PC-9 (cell line): Measurements from ENCODE around the gene DLK1. TPM values are rescaled to one million over a fixed set of nuclear protein-coding genes. Genes with fewer than 3 reads are reported as not detected.

Source experiments
- BruUV-seq: library from RNA; stranded (reverse); fragments of 400-500 nt; replicated peaks from 2 replicates; lab custom pipeline; 2021; lab: Mats Ljungman, UMichigan
- CTCF ChIA-PET: fragments of 300-600 bp; sonication (Branson Sonifier 250); formaldehyde crosslinking; loops from one replicate; lab custom pipeline; 2022; ENCODE audit warnings: antibody characterized with exemption; lab: Charles Lee
- POLR2A ChIA-PET: fragments of 300-600 bp; sonication (Branson Sonifier 250); formaldehyde crosslinking; loops from one replicate; lab custom pipeline; 2022; ENCODE audit warnings: antibody characterized with exemption; ENCODE audit not compliant: unreplicated experiment; lab: Charles Lee
- DNase-seq, 2 experiments: peaks; one replicate each; pipeline versions ENCODE4 v3.0.0 to v3.0.0-alpha.2; 2015 to 2022; ENCODE audit warnings: mixed read lengths in 1 of 2
- H2AFZ ChIP-seq: fragments of 200-600 bp; sonication (generic); 2 replicates; pipeline ENCODE4 v1.8.1; 2017; ENCODE audit warnings: antibody characterized with exemption
- H3F3A ChIP-seq: fragments of 200-600 bp; sonication (generic); 2 replicates; pipeline ENCODE4 v1.8.1; 2017; ENCODE audit warnings: antibody characterized with exemption, mild to moderate bottlenecking, low read depth; ENCODE audit not compliant: insufficient read depth
- H3K27ac ChIP-seq: fragments of 200-600 bp; sonication (generic); 2 replicates; pipeline ENCODE4 v1.6.1; 2016; ENCODE audit warnings: mixed run types
- H3K27me3 ChIP-seq: fragments of 200-600 bp; sonication (generic); 2 replicates; pipeline ENCODE4 v1.6.1; 2016; ENCODE audit warnings: low read depth, mixed run types; ENCODE audit not compliant: insufficient read depth
- H3K36me3 ChIP-seq: fragments of 200-600 bp; sonication (generic); 2 replicates; pipeline ENCODE4 v1.6.1; 2016; ENCODE audit warnings: low read depth, mixed run types
- H3K4me1 ChIP-seq: fragments of 200-600 bp; sonication (generic); replicated peaks from 2 replicates; pipeline ENCODE4 v1.6.1; 2016; ENCODE audit warnings: mixed run types; ENCODE audit not compliant: insufficient read depth
- H3K4me2 ChIP-seq: fragments of 200-600 bp; sonication (generic); 2 replicates; pipeline ENCODE4 v1.6.1; 2017; ENCODE audit warnings: mixed run types
- H3K4me3 ChIP-seq: fragments of 200-600 bp; sonication (generic); 2 replicates; pipeline ENCODE4 v1.6.1; 2016; ENCODE audit warnings: mixed run types
- H3K79me2 ChIP-seq: fragments of 200-600 bp; sonication (generic); 2 replicates; pipeline ENCODE4 v1.6.1; 2017; ENCODE audit warnings: low read depth, mixed run types
- H3K9me2 ChIP-seq: fragments of 200-600 bp; sonication (generic); 2 replicates; pipeline ENCODE4 v1.8.1; 2017; ENCODE audit warnings: mild to moderate bottlenecking; ENCODE audit not compliant: insufficient read depth
- H3K9me3 ChIP-seq: fragments of 200-600 bp; sonication (generic); 2 replicates; pipeline ENCODE4 v1.8.1; 2016; ENCODE audit warnings: low read depth; ENCODE audit not compliant: insufficient read depth
- H4K20me1 ChIP-seq: fragments of 200-600 bp; sonication (generic); 2 replicates; pipeline ENCODE4 v1.8.1; 2017; ENCODE audit not compliant: insufficient read depth
- EZH2 ChIP-seq: fragments of 200-600 bp; sonication (generic); IDR thresholded peaks from 2 replicates; pipeline ENCODE4 v1.8.0; 2017; ENCODE audit warnings: antibody characterized with exemption, low read depth
- intact Hi-C: fragments of 100-400 bp; cut with micrococcal nuclease; formaldehyde crosslinking; loops from one replicate; pipeline ENCODE4 v1.10.0; 2022; ENCODE audit not compliant: unreplicated experiment
- total RNA-seq: library from RNA; stranded (reverse); gene quantifications from 2 replicates; pipeline ENCODE4 v1.2.3, GENCODE V29; 2021
- TF ChIP-seq, protein P1 (sequence below): fragments of 200-600 bp; sonication (generic); conservative IDR thresholded peaks from 2 replicates; pipeline ENCODE4 v1.6.1; 2017; ENCODE audit warnings: mixed run types, antibody characterized with exemption, mild to moderate bottlenecking, moderate library complexity

DLK1 gene
- total RNA-seq, 1 experiment from 2014 or later: not detected

DNA sequence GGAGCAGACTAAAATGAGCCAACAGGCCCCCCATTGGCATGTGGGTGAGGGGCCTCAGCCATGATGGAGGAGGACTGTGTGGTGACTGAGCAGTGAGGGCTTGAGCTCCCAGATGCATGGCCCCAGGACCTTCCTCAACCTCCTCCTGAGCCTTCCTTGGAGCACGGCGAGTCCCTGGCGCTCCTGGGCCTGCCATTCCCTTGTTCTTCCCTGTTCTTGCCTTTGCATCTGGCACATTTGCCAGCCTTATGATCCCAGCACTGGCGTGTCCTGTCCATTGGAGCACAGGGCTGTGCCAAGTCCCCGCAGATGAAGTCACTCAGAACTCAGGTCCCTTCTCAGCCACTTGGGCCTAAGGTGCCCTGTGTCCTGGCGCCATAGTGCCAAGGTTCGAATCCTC lies 58.9 kb downstream of the DLK1 start:
- Histone ChIP-seq H3K4me2 (no peak overlapping the region), H2AFZ (no peak overlapping the region), H3K9me3 (no peaks in the 10 kb centered on the region), H3F3A (no peaks in the 10 kb centered on the region), H3K36me3 (no peaks in the 10 kb centered on the region), H4K20me1 (no peaks in the 10 kb centered on the region), H3K27me3 (peaks cover 38% of the 10 kb centered on the region), H3K9me2 (no peaks in the 10 kb centered on the region), H3K79me2 (no peaks in the 10 kb centered on the region), H3K27ac (no peak overlapping the region), H3K4me1 (no peaks in the 10 kb centered on the region), H3K4me3 (no peak overlapping the region)
- no peak for DNase-seq
- ChIA-PET POLR2A (no interaction called here), CTCF (no interaction called here)
- TF ChIP-seq, protein P1, sequence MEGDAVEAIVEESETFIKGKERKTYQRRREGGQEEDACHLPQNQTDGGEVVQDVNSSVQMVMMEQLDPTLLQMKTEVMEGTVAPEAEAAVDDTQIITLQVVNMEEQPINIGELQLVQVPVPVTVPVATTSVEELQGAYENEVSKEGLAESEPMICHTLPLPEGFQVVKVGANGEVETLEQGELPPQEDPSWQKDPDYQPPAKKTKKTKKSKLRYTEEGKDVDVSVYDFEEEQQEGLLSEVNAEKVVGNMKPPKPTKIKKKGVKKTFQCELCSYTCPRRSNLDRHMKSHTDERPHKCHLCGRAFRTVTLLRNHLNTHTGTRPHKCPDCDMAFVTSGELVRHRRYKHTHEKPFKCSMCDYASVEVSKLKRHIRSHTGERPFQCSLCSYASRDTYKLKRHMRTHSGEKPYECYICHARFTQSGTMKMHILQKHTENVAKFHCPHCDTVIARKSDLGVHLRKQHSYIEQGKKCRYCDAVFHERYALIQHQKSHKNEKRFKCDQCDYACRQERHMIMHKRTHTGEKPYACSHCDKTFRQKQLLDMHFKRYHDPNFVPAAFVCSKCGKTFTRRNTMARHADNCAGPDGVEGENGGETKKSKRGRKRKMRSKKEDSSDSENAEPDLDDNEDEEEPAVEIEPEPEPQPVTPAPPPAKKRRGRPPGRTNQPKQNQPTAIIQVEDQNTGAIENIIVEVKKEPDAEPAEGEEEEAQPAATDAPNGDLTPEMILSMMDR: no peak
- no peak for TF ChIP-seq EZH2
- intact Hi-C loops: no loop called here
- BruUV-seq: no TSS peak

DNA sequence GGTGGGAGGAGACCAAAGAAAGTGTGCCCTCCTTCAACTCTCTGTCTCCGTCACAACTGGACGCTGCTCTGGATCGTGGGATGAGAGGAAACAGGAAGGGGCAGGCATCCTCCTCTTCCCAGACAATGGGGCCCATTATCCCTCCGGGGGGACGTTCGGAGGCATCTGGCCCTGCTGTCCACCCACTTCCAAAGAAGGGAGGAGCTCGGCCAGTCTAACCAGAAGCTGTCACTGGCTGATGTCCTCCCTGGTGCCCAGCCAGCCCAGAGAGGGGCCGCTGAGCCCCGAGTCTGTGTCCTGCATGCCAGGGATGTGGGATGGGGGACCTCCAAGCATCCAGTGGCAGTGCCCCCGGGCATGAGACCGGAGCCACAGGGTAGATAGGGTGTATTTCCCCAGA lies 59.4 kb downstream of the DLK1 start:
- POLR2A ChIA-PET: no interaction called here
- Histone ChIP-seq H3K79me2 (no peaks in the 10 kb centered on the region), H3K27ac (no peak overlapping the region), H3K4me1 (no peaks in the 10 kb centered on the region), H3K36me3 (no peaks in the 10 kb centered on the region), H3K27me3 (peaks cover 39% of the 10 kb centered on the region), H3K4me3 (no peak overlapping the region), H2AFZ (no peak overlapping the region), H3K4me2 (no peak overlapping the region), H3F3A (no peaks in the 10 kb centered on the region), H4K20me1 (no peaks in the 10 kb centered on the region), H3K9me3 (no peaks in the 10 kb centered on the region), H3K9me2 (no peaks in the 10 kb centered on the region)
- intact Hi-C loops: no loop called here
- TF ChIP-seq, protein P1: no peak
- no peak for TF ChIP-seq EZH2
- BruUV-seq: no TSS peak
- DNase-seq: no peak
- CTCF ChIA-PET: no interaction called here

- no TSS peak for BruUV-seq
- intact Hi-C loops: no loop called here
- Histone ChIP-seq H3K4me1 (no peaks in the 10 kb centered on the region), H3K36me3 (no peaks in the 10 kb centered on the region), H4K20me1 (no peaks in the 10 kb centered on the region), H3K4me3 (no peak overlapping the region), H3K27me3 (peaks cover 38% of the 10 kb centered on the region), H3K79me2 (no peaks in the 10 kb centered on the region), H3F3A (no peaks in the 10 kb centered on the region), H3K9me3 (no peaks in the 10 kb centered on the region), H3K9me2 (no peaks in the 10 kb centered on the region), H3K4me2 (no peak overlapping the region), H3K27ac (no peak overlapping the region), H2AFZ (no peak overlapping the region)
- DNase-seq: no peak
- TF ChIP-seq EZH2: no peak
- TF ChIP-seq, protein P1: no peak
- POLR2A ChIA-PET: no interaction called here
- CTCF ChIA-PET: no interaction called here
Observed at GRCh38 chr14:100786576-100787219, 60.0 kb downstream of the DLK1 start.
